HS-27A (cell line): ENCODE measurements around the gene PLXNA2.

ENCODE experiments used
- DNase-seq: peaks from one replicate; pipeline ENCODE4 v3.0.0-alpha.2; 2012; ENCODE audit warnings: low read depth, missing footprints

Gene PLXNA2

DNA sequence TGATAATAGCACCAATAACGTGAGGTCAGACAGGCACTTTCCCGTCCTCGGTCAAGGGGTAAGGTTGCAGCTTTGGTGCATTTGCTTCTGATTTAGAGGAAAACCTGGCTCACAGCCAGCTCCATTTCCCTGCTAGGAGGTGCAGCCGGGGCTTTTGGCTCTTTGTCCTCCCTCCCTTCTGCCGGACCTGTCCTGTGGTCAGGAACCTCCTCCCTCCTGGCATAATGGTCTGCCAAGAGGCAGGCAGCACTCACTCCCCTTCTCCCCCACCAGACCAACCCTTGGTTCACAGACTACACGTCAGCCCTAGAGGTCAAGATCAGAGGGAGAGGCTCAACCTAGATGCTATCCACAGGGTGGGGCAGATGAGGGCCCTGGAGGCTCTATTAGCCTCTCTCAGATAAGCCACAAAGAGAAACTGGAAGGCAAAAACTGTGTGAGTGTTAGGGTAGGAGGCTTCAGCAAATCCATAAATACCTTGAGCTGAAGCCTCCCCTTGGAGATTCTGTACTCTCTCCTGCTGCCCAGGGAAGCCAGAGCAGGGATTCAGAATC lies 64.8 kb downstream of the PLXNA2 start:
- no peak for DNase-seq

- DNase-seq = no peak
Observed at GRCh38 chr1:208178091-208178529, 66.1 kb downstream of the PLXNA2 start.

GRCh38 chr1:208177656-208178055 lies 66.5 kb downstream of the PLXNA2 start:
- no peak for DNase-seq

DNA sequence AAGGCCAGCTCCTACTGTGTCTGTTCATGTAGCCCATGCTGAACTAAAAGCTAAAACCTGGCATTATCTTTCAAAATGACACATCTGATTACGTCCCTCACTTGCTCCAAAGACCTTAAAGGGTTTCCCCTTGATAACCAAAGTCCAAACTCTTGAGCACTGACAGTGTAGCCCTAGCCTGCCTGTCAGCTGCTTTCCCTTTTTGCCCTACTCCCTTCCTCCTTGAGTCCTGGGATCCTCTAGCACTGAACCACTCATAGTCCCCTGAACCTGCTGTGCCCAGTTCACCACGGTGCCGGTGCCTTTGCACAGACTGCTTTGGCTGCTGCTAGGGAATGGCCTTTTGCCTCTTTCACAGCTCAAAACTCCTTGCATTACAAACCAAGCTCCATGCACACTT lies 67.5 kb downstream of the PLXNA2 start:
- no peak for DNase-seq

DNA sequence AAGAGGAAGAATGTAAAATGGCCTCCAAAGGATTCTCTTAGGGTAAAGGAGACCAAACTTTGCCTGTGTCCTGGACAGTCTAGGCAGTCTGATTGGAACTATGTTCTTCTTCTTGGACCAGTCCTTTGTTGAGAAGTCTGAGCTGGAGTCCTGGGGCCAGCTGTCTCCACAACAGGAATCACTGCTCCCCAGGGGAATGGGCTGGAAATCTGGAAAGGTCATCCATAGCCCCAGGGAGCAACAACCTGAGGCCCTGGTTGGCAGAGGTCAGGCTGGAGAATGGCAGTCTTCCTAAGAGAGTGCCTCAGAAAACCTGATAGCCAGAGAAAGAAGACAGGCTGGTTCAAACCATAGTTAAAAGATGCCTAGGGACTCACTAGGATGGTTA lies 68.7 kb downstream of the PLXNA2 start:
- DNase-seq = no peak

DNA sequence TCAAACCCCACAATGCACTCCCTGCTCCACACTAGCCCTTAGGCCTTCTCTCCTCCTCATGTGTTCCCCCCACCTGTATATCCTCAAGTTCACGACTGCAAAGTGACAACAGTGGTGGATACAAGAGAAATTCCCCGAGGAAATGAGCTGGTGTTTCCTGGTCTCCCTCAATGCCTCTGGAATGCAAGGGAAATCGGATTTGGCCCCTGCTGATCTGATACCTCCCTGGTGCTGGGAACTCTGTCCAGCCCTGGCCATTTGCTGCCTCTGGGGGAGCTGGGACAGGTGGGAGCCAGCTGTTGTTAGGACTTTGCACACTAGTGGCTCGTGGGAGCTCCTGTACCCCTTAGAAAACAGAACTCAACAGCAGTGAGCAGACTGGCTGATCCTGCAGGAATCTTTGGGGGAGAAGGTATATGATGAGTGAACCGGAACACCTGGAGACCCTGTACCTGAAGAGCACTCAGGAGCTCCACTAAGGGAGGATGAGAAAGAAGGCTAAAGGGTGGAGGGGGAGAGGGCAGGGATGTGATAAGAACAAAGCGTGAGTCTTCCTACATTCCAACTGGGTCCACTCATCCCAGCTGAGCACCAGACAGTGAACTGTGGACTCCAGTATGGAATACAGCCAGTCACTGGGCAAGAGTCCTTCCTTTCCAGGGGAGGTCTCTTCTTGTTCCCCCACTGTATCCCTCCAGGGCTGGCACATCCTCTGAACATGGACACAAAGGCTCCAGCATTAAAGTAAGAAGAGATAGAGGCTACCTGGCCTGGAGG lies 69.3 kb downstream of the PLXNA2 start:
- DNase-seq = no peak

GRCh38 chr1:208174200-208174599 lies 70.0 kb downstream of the PLXNA2 start:
- DNase-seq = no peak

DNA sequence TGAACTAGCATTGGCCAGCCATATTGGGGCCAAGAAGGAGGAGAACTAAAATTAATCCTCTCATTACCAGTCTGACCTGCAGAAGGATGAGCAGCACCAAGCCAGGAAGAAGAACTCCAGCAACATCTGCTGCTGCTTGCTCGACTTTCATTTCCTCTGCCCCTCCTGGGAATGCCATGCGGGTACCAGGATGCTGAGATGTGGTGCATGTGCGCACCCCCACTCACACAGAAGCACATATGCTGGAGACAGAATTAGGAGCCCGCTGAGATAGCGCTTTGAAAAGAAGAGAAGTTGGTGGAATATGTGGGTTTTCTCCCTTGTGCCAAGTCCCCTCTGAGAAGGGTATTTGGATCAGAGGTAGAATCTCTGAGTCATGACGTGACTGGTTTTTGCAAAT lies 70.4 kb downstream of the PLXNA2 start:
- DNase-seq = no peak

DNA sequence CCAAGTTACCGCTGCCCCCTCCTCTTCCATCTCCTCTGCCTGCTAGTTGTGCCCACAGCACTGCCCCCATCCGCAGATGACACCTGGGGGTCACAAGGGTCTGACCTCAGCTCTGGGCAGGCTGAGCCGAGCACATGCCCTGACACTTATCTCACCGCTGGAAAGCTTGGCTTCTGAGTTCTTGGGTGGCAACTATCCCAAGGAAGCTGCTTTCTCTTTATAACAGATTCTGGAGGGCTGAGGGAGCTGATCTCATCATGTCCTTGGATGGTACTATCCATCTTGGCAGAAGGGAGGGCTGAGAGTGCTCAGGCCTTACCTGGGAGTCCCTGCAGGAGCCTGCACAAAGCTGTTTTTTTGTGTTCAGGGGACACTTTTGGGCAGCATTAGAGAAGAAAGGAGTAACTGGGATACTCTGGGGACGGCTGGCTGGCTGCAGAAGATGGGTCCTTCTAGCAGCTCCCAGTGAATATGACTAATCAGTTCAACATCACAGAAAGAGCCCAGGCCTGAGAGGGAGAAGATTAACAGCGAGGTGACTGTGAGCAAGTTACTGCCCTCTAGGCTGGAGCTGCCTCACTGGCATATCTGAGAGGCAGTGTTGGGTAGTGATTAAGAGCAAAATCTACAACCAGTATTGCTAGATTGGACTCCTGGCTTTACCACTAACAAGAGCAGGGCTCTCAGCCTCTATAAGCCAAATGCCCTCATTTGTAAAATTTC lies 71.6 kb downstream of the PLXNA2 start:
- no peak for DNase-seq

DNA sequence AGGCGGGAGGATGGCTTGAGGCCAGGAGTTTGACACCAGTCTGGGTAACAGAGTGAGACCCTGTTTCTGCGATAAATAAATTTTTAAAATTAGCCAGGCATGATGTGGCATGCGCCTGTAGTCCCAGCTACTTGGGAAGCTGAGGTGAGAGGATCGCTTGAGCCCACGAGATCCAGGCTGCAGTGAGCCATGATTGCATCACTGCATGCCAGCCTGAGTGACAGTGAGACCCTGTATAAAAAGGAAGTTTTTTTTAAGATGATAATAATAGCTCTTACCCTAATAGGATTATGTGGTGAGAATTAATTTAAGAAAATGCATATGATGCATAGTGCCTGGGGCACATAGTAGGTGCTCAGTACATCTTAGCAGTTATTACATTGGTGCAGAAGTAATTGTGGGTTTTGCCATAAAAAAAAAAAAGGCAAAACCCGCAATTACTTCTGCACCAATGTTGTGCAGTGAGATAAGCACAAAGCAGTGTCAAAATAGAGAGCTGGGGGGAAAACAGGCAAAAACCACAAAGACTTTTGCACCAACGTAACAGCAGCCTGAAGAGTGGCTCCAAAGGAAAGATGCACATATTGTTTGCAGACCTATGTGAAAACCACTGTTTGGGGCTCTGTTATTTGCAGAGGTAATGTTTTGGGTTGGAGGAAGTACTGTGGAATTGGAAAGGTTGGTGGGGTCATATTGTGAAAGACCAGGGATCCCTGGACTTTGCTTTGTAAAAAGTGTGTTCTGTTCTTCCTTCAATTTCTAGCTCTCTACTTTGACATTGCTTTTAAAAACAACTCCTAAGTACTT lies 72.4 kb downstream of the PLXNA2 start:
- no peak for DNase-seq

DNA sequence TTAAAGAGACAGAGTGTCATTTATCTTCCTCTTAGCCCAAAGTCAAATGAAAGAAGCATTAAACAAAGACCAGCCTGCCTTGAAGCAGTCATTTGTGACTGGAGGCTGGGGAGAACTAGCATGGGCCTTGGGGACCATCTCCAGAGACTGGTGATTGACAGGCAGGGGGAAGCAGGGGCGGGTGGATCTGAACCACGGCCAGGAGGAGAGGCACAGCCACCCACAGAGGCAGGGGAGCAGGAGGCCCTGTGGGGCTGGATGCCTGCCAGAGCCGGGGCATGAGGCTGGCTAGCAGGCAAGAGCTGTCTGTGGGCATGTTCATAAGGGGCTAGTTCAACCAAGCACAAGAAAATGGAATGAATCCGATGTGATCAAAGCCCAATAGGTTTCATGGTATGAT lies 73.9 kb downstream of the PLXNA2 start:
- DNase-seq = no peak

GRCh38 chr1:208169081-208169879 lies 74.9 kb downstream of the PLXNA2 start:
- DNase-seq = no peak

DNA sequence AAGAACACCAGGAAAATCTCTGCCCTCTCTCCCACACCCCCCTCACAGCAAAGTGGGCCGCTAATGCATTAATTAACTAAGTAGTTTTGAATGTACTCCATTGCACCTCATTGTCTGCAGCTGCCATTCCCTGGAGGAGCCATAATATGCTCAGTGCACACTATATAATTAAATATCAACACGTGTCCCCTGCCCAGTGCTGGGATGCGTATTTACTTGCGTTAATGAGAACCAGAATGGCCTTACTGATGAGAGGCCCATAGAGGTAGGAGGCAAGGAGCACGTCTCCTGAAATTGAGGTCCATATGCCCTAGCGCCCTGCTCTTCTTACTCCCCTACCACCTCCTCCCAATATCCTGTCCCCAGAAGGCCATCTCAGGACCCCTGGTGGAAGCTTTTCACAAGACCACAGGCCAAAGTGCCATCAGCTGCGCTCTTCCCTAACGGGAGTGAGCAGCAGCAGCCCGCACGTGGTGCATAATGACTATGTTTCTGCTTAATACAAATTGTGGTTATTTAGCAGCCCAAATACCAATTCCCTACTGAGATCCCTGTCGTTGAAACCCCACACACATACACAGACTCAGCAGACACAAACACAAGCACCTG lies 76.8 kb downstream of the PLXNA2 start:
- no peak for DNase-seq

GRCh38 chr1:208166340-208167138 lies 77.6 kb downstream of the PLXNA2 start:
- DNase-seq = no peak

GRCh38 chr1:208165659-208166058 lies 78.5 kb downstream of the PLXNA2 start:
- DNase-seq = no peak

DNA sequence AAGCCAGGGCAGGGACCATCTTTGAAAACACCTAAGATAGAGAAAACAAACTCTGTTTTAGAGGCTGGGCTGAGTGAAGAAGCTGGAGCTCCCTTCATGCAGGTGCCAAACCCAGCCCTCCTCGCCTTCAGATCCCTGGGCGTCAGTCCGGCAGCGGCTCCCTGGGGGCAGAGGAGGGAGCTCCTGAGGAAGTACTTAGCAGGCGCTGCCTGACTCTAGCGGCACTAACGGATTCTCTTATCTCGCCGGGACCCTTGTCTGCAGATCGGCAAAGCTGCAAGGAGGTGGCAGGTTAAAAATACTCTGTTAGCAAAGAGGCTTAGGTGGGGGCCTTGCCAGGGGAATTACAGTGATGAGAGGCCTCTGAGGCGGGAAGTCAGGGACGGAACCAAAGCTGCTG lies 79.6 kb downstream of the PLXNA2 start:
- no peak for DNase-seq

DNA sequence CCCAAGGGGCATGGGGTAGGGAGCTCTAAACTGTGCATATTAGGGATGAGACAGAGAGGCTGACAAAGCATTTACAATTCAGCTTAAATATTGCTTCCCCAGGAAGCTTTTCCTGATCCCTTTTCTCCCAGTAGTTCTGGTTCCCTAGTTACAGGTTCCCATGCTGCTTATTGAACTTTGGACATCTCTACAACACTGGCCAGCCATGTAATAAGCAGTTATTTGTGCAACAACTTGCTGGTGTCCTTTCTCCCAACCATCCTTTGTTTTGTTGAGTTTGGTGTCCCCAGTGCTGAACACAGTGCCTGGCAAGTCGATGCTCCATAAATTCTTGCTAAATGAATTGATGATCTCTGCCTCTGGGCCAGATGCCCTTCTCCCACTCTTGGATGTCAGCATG lies 80.6 kb downstream of the PLXNA2 start:
- no peak for DNase-seq

DNA sequence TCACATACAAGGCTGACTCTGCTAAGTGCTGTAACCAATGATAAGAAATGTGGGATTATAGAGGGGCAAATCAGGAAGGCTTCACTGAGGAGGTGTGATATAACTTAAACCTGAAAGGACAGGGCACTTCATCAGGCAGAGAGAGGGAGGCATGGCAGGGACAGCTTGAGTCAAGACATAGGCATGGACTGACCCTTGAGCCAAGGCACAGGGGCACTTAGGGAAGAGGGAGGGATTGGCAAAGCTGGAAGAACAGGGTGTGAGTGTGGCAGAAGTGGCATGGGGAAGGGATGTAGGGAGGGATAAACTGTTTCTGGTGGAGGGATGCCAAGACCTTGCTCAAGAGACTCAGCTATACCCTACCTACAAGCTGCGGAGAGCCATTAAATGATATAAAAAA lies 81.3 kb downstream of the PLXNA2 start:
- no peak for DNase-seq

DNA sequence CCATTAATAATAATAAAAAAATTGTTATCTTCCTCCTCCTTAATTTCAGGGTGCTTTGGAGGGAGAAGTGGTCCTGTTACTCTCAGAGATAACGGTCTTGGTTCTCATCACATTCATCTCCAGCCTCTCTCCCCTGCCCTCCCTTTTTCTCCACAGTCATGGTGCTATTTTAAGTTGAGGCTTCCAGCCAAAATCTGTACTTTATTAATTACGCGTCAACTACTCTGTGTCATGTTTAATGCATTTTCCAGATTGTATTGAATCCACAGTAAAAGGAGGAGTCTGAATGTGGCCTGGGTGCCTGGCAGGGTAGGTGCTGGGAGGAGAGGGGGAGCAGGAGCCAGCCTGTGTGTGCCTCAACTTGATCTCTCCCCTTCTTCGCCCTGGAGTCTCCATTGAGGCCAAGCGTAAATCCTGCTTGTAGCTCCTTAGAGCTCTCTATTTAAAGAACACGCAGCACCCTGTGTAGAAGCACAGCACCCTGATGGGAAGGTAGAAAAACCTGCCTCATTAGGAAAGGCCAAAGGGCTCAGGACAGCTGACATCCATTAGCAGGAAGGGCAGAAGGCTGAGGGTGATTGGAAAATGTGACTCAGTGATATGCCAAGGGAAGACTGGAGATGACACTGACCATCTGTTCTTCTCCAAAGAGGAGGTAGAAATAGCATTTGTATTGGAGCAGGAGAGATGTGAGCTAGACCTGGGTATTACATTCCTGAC lies 82.4 kb downstream of the PLXNA2 start:
- no peak for DNase-seq

- no peak for DNase-seq
Observed at GRCh38 chr1:208161005-208161404, 83.2 kb downstream of the PLXNA2 start.
